GM18499 (cell line): ENCODE data around the gene TIMM21.

ENCODE experiments used
- ATAC-seq: cut with Tn5 transposase; IDR thresholded peaks from one replicate; pipeline ENCODE4 v1.9.1; 2021; ENCODE audit warnings: moderate number of reproducible peaks; ENCODE audit not compliant: insufficient read depth, unreplicated experiment

The TIMM21 gene

DNA sequence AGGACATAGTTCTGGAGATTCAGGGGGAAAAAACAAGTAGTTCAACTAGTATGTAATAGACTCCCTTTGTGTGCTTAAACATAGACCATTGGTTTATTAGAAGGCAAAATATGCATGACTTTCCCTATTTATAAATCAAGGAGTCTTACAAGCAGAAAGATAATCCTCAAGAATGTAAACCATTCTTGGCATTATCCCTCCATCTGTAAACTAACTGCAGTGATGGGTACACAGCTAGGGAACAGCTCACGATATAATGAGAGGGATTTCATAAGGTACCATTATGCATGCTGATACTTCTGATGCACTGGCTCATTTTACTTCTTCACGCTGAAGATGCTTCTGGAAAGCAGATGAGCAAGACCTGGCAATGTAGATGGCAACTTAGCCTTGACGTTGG lies 1.6 kb upstream of the TIMM21 start:
- no peak for ATAC-seq

DNA sequence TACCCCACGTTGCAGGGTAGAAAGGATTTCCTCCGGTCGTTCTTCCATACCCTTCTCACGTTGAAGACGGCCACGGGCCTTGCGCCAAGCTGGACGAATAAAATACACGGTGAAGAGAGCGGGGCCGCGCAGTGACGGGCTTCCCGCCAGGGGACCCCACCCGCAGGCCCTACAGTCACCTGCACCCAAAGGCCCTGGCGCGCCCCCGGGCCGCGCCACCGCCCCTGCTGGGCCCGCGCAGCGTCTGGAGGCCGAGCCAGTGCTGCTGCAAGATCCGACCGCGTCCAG lies 888 bp upstream of the TIMM21 start:
- no peak for ATAC-seq

DNA sequence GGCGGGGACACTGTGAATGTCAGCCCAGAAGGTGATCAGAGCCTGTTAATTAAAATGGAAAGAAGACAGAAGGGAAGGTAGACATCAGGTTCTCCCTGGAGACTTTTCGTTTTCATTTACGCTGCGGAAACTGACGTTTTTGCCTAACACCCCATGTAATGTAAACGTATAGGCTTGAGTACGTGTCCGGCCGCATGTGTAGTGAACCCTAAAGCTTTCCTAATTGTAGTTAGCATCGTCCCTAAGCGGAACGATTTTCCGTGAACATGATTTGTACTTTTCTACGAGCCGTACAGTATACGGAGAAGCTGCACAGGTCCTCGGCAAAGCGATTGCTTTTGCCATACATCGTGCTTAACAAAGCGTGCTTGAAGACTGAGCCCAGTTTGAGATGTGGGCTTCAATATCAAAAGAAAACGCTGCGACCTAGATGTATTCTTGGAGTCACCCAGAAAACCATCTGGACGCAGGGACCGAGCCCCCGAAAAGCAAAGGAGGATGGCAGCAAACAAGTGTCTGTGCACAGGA lies 284 bp downstream of the TIMM21 start:
- no peak for ATAC-seq

DNA sequence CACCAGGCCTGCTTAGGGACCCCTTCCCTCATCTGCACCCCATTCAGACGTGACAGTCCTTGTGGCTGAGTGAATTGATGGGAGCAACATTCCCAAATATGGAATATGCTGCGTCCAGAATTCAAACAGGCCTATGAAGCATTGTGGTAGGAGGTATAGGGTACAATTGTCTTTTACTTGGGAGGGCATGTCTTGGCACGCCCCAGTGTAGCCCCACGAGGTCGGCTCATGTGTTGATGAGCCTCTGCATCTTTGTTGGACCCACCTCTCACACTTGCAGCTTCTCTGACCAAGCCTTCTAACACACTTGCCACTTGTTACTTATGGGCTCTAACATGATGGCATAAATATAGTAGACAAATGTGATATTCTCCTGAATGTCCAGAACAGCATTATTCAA lies 1.6 kb downstream of the TIMM21 start:
- no peak for ATAC-seq

DNA sequence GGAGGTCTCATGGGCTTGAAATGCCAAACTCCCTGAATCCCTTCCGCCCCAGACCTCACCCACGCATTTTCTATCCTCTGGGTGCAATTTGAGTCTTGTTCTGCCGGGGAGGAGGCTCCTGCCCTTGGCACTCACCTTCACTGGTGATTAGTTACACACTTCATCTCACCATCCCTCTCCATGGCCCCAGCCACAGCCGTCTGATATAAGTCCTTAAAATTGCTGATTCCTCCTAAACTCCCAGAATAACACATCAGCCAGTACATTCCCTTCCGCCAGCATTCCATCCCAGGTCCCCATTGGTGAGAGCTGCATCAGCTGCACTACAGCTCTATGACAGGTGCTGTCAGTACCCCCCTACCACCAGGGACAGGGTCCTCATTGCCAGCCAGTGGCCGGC lies 3.9 kb downstream of the TIMM21 start:
- no peak for ATAC-seq

DNA sequence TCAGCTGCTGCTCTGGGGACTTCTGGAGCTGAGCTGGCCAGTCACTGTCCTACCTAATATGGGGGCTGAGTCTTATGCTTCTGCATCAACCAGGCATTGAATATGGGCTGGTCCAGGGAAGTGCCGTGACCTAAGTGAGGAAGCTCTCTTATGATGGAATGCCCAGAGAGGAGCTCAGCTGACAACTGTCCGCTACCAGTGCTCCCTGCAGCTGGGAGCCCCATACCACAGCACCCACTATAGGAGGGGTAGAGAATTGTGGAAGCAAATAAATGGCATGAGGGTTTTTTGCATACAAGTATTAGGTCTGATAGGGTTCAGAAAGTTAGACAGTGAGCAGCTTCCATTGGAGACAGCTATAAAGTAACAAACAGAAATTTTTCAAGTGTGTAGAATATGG lies 4.5 kb downstream of the TIMM21 start:
- no peak for ATAC-seq

DNA sequence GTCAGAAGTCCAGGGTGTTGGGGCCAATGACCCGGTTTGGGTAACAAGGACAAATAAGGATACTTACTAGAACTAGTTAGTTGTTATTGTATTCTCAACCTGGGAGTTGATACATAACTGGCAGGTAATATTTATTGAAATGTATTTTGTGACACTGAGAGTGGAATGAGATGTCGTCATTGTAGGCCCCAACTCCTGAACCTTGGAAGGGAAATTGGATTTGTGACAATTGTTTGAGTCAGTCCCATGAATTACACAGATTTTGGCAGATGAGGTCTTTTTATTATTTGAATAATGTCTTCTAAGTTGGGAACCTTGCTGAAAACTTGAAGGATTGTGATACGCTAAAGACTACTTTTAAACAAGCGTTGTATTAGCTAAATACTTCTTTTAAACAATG lies 5.1 kb downstream of the TIMM21 start:
- ATAC-seq, result no peak

DNA sequence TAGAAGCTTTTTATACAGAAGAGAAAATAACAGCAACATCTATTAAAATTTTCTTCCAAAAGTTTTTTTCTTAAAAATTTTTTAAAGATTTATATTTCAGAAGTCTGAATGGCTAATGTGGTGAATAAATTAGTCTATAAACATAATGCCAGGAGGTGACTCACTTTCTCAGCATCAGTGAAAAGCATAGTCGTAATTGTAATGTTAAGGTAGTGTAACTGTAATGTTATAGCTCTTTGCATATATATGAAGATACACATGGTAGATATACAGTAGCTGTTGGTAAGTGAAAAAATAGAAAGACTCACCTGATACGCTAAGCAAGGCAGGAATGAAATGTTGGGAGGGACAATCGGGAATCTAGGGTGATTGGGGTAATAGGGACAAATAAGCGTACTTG lies 5.5 kb downstream of the TIMM21 start:
- no peak for ATAC-seq

DNA sequence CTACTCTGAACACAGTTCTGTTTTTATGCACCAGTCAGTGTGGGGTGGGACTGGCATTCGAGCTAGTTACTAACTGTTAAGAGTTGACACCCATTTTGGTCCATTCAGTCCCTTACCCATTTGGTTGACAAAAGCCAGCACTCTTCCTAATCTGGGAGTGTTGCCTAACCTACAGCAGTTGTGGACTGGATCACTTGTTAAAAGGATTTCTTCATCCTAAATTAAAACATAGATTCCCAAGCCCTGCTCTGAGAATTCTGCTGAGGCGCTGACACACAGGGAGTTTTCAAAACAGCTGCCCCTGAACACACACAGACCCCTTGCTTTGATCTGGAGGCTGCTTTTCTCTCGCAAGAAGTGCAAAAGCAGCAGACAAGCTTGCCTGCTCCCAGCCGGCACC lies 6.4 kb downstream of the TIMM21 start:
- ATAC-seq, result no peak

DNA sequence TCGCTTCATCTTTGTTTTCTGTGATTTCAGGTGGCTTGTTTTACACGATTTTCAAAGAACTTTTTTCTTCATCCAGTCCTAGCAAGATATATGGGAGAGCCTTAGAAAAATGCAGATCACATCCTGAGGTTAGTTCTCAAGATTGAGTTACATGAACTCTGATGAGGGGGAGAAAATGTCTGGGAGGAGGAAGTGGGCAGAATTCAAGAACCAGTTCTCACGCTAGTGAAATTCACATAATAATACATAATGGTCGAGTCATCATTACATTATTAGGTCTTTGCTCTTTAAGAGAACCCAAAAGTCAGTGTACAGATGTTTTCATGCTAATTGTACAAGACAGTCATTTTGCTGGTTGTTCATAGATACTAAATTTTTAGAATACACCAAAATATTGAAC lies 7.0 kb downstream of the TIMM21 start:
- no peak for ATAC-seq

DNA sequence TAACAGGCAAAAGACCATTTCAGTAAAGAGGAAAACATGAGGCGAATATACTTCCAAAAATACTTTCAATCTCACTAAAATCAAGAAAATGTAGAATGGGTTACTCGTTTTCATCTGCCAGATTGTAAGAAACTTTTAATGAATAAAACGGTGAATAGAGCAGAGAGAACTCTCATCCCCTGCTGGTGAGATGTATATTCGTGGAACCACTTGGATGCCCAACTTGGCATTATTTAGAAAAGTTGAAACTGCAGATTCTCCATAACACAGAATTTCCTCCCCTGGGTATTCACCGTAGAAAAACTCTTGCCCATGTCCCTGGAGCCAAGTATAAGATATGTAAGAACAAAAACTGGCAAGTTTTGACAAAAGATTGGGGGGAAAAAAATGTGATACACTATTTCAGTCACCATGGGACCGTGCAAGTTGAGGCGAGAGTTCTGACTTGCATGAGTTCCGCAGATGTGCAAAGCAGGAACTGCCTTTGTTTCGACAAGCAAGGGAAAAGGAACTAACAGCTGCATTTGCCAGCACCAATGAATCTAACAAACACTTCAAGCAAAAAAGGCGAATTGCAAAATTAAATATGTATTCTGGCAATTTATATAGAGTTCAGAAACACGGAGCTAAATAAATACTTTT lies 14.8 kb downstream of the TIMM21 start:
- peak; percentile 76 for ATAC-seq

DNA sequence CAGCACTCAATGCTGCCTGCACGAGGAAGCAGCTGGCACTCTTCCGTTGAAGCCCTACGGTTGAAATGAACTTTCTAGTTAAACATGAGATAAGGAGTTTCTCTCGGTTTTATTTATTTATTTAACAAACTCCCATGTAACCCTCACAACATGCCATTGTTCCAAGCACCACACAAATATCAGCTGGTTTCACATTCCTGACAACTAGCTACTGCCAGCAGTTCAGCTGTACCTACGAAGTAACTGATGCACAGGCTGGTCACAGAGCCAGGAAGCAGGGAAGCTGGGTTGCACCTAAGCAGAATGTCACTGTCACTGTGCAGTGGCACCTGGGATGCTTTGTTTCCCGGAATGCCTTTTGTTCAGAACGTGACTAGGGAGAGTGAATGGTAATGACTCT lies 18.1 kb downstream of the TIMM21 start:
- no peak for ATAC-seq

DNA sequence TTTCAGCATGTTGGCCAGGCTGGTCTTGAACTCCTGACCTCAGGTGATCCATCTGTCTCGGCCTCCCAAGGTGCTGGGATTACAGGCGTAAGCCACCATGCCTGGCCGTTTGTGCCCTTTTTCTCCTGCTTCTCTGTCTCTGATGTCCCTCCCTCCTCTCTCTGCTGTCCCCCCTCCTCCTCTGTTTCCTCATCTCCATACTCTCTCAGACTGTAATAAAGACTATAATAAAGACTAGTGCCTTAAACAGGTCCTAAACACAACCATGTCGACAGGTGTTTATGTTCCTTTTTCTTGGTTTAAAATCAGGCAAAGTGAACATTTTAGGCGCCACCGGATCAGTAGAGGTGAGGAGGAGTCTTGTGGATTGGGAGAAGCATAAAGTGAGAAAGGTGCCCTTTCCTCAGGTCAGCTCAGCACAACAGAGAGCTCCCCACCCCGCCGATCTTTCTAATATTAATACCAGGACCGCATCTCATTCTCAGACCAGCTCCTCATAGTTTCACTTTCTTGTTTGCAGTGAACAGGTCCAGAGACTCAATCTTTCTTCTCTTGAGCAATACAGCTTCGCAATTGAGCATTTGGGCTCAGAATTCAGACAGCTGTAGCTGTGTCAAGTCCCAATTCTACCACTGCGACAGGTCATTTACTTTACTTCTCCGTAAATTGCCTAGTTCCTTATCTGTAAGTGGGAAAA lies 23.7 kb downstream of the TIMM21 start:
- ATAC-seq, result peak; percentile 87

DNA sequence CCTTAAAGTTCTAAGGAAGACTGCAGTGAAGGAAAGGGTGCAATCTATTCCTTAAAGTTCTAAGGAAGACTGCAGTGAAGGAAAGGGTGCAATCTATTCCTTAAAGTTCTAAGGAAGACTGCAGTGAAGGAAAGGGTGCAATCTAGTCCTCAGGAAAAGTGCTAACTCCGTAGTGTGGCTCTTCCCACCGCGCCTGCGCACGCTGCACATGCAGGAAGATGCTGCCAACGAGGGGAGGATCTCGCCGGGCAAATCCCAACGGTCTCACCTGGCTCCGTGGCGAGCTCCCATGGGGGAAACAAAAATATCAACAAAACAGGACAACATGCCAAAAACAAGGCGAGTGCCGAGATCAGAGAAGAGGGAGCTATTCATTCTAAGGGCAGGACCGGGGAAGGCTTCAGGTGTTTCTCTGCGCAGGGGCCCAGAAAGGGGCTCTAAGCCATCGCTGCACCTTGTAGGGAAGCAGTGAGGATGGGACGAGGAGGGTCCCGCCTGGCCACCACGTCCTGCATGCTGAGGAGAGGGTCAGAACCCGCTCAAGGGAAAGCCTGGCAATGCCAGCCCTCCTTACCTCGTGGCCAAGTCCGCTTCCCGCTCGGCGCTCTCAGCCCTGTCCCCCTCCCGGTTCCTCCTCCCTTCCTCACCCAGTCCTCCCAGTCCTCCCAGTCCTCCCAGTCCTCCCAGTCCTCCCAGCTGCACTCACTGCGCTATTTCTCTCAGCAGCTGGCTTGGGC lies 24.5 kb downstream of the TIMM21 start:
- no peak for ATAC-seq

DNA sequence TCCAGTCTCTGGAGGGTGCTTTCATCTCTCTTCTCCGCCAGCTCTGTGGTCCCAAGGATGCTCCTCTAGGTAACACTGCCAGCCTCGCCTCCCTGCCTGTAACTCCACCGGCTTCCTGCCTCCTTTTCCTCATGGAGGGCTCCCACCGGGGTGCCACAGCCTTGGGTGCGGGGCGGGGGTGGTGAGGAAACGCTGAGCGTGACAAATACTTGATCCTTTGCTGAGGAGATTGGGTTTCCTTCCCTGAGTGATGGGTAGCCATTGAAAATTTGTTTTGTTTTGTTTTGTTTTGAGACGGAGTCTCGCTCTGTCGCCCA lies 25.1 kb downstream of the TIMM21 start:
- ATAC-seq, result no peak

DNA sequence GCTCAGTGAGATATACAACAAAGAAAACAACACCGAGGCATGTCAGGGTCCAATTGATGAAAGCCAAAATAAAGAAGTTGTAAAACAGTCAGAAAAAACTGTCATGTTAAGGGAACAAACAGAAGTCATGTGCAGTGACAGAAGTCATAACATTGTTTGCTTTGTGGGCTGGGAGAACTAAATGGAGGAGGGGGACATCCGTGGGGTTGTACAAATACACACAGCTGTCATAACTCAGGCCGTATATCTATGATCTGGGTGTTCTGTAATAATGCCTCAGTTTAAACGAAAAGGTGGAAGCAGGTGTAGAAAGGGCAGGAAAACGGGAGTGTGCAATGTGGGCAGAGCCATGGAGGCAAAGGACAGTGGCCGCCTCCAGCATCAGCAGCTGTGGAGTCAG lies 27.3 kb downstream of the TIMM21 start:
- ATAC-seq, result no peak

DNA sequence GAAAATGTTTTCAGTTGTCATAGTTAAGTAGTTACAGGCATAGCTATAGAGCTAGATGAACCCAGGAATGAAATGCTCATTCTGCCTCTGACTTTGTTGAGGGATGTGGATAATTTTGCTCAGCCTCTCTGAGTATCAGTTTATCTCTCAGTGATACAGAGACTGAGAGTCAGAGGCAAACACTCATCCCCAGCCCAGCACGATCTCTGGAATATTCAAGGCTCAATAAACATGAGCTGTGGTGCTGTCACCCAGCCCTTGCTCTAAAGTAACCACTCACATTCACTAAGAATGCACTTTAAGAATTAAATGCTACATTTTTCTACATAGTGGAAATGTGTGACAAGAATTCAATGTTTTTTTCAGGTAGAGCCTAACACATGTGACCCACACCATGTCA lies 30.6 kb downstream of the TIMM21 start:
- no peak for ATAC-seq

DNA sequence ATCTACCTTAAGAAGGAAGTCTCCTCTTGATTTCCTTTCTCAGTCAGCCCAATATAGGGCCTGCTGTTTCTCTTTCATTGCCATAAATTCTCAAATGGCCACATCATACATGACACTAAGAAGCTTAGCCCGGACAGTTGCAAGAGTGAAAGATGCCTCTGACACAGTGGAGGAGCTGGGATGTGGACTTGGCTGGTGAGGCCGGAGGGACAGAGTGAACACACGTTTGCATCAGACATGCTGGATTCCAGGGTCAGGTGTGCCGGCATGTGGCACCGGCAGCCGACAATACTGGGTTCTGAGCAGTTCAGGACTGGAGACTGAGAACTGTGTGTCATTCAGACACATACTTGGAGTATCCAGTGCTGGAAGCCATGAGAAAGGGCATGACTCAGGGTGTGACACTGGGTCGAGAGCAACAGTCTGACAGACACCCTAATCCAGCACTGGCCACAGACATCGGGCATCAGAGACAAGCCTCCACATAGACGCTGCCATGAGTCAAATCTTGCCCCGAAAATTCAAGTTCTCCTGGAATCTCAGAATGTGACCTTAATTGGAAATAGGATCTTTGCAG lies 31.4 kb downstream of the TIMM21 start:
- ATAC-seq, result no peak

DNA sequence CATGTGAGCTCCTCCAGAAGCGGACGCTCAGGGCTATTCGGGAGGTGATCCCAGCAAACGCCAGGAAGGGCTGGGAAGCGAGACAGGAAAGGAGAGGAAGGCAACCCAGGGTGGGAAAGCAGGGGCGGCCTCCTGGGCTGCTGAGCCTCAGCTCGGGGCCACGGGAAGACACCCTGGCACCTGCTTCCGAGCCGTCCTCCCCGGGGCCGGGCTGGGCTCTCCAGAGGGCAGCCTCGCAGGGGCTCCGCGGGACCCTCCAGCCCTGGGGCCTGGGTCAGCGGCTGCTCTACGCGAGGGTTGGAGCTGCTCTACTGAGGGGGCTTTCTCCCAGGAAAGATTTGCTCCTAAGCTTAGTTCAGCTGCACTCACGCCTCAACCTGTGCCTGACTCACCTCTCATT lies 34.0 kb downstream of the TIMM21 start:
- no peak for ATAC-seq

DNA sequence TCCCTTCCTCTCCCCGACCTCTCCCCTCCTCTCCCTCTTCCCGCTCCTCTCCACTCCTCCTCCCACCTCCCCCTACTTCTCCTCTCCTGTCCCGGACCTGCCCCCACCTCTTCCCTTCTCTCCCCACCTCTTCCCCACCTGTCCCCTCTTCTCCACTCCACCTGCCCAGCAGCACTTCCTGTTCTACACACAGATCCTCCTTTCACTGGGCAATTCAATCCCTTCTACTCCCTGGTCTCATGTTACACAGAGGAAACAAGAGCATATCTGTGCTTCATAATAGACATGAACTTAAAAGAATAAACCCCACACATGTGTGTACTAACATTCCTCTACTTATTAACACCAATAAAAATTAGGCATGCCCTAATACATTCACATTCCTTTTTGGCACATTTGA lies 34.8 kb downstream of the TIMM21 start:
- ATAC-seq, result no peak

DNA sequence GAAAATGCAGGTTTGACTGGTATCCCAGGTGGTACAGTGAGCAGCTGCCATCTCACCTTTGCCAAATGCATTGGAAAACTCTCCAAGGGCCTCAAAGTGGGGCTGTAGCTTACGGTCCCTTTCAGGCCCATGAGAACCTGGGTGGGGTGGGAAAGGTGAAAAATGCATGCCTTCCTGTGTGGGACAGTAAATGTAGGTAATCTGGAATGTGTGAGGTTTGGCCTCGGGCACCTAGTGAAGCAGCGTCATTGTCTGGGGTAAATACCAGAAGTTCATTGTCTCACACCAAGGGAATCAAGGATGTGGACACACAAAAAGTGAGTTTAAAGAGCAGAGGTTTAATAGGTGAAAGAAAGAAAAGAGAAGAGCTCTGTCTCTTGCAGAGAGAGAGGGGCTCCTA lies 36.6 kb downstream of the TIMM21 start:
- no peak for ATAC-seq

DNA sequence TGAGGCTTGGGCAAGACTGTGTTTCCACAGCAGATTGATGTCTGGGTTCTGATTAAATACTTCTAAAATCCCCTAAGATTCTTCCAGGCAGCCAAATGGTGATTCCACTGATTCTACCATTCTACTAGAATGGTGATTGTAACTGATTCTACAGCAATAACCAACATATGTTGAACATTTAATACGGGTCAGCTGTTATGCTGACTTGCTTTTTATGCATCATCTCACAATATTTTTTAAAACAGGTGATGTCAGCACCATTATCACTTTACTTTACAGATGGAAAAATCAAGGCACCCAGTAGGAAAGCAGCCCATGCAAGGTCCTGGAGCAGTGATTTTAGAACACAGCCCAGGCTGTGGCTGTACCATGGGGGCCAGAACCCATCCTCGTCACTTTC lies 37.5 kb downstream of the TIMM21 start:
- no peak for ATAC-seq
